B cell (primary cell): ENCODE measurements around the gene GCNT2. TPM values are rescaled to one million over a fixed set of nuclear protein-coding genes. Genes with fewer than 3 reads are reported as not detected.
A peak's percentile ranks its signal among the peaks of the same experiment; 100 is the strongest.
"Not testable (repeated sequence)": the region's sequence is repeated elsewhere in the genome, so short reads cannot be mapped to it uniquely, and the experiment has no call there.

Source experiments
- ATAC-seq: fragments of 200-7000 bp; cut with Tn5 transposase; one replicate; pipeline ENCODE4 v1.10.0; 2021; ENCODE audit warnings: low read depth, mild to moderate bottlenecking, moderate number of reproducible peaks, moderate library complexity
- CTCF ChIA-PET: fragments of 350-600 bp; sonication (Branson Sonifier 250); formaldehyde crosslinking; loops from one replicate; lab custom pipeline; 2021; ENCODE audit warnings: antibody characterized with exemption, inconsistent platforms; lab: Charles Lee
- POLR2A ChIA-PET: fragments of 350-600 bp; sonication (Branson Sonifier 250); formaldehyde crosslinking; loops from one replicate; lab custom pipeline; 2021; ENCODE audit warnings: antibody characterized with exemption; lab: Charles Lee
- DNase-seq: peaks from one replicate; pipeline ENCODE4 v3.0.0; 2013
- H2AFZ ChIP-seq: 2 replicates; pipeline ENCODE4 v1.6.1; 2012; ENCODE audit warnings: mild to moderate bottlenecking, low read depth, low read length; ENCODE audit not compliant: insufficient read depth, poor library complexity, severe bottlenecking
- H3K27ac ChIP-seq, 2 donors: 1 replicate in 1 of 2; 2 replicates in 1 of 2; pipeline ENCODE4 v1.5.1; 2012 to 2013; ENCODE audit warnings: low read length in 2 of 2, mild to moderate bottlenecking in 2 of 2, moderate library complexity in 1 of 2
- H3K27me3 ChIP-seq, 4 experiments: fragments of 200-600 bp in 1 of 4; sonication (generic) in 1 of 4; replicated peaks in 1 of 4; 1 replicate in 2 of 4; 2 replicates in 2 of 4; pipeline versions ENCODE4 v1.6.1 to v1.7.0; 2013 to 2016; ENCODE audit warnings: low read length in 3 of 4, mild to moderate bottlenecking in 2 of 4, mixed read lengths in 1 of 4, moderate library complexity in 1 of 4; ENCODE audit not compliant: insufficient read depth in 4 of 4, control insufficient read depth in 3 of 4; ENCODE audit errors: control extremely low read depth in 1 of 4
- H3K36me3 ChIP-seq, 2 experiments: replicated peaks in 1 of 2; 1 replicate in 1 of 2; 2 replicates in 1 of 2; pipeline versions ENCODE4 v1.6.1 to v1.7.1; 2013; ENCODE audit warnings: low read length in 1 of 2; ENCODE audit not compliant: insufficient read depth in 2 of 2, control insufficient read depth in 1 of 2; ENCODE audit errors: control extremely low read depth in 1 of 2, extremely low read depth in 1 of 2
- H3K4me1 ChIP-seq, 2 donors: fragments of 200-600 bp in 1 of 2; sonication (generic) in 1 of 2; 1 replicate in 1 of 2; 2 replicates in 1 of 2; pipeline versions ENCODE4 v1.5.1 to v1.6.1; 2013 to 2017; ENCODE audit warnings: low read length in 2 of 2; ENCODE audit not compliant: control insufficient read depth in 2 of 2, insufficient read depth in 2 of 2
- H3K4me2 ChIP-seq: replicated peaks from 2 replicates; pipeline ENCODE3; 2012; ENCODE audit warnings: mild to moderate bottlenecking, low read depth, low read length; ENCODE audit not compliant: poor library complexity, severe bottlenecking
- H3K4me3 ChIP-seq, 5 experiments: fragments of 200-600 bp in 1 of 5; sonication (generic) in 1 of 5; 1 replicate in 3 of 5; 2 replicates in 2 of 5; pipeline versions ENCODE4 v1.5.1 to v1.7.0; 2011 to 2016; ENCODE audit warnings: low read length in 4 of 5, mild to moderate bottlenecking in 4 of 5, low read depth in 2 of 5, control low read depth in 1 of 5, moderate library complexity in 1 of 5; ENCODE audit not compliant: insufficient read depth in 1 of 5; ENCODE audit errors: control extremely low read depth in 1 of 5, extremely low read depth in 1 of 5
- H3K79me2 ChIP-seq: fragments of 200-600 bp; sonication (generic); one replicate; pipeline ENCODE4 v1.6.0; 2016; ENCODE audit warnings: low read length; ENCODE audit not compliant: control insufficient read depth, insufficient read depth
- H3K9ac ChIP-seq: fragments of 200-600 bp; sonication (generic); 2 replicates; pipeline ENCODE4 v1.6.1; 2017; ENCODE audit warnings: mild to moderate bottlenecking, low read length, moderate library complexity
- H3K9me3 ChIP-seq, 3 donors: one replicate each; pipeline versions ENCODE4 v1.6.1 to v1.7.1; 2013; ENCODE audit warnings: low read length in 2 of 3; ENCODE audit not compliant: control insufficient read depth in 2 of 3, insufficient read depth in 1 of 3; ENCODE audit errors: control extremely low read depth in 1 of 3
- H4K20me1 ChIP-seq: 2 replicates; pipeline ENCODE4 v1.6.0; 2012; ENCODE audit warnings: mild to moderate bottlenecking, low read length; ENCODE audit not compliant: insufficient read depth, control insufficient read depth, poor library complexity, severe bottlenecking
- H3K27ac Mint-ChIP-seq: one replicate; pipeline ENCODE4 v1.8.0; 2021; ENCODE audit warnings: mixed read lengths
- H3K27me3 Mint-ChIP-seq: one replicate; pipeline ENCODE4 v1.8.0; 2021; ENCODE audit warnings: mixed read lengths
- H3K4me1 Mint-ChIP-seq: one replicate; pipeline ENCODE4 v1.8.0; 2021; ENCODE audit warnings: mixed read lengths
- H3K4me3 Mint-ChIP-seq: one replicate; pipeline ENCODE4 v1.8.0; 2021; ENCODE audit warnings: mixed read lengths
- H3K9me3 Mint-ChIP-seq: one replicate; pipeline ENCODE4 v1.8.0; 2022; ENCODE audit warnings: mixed read lengths; ENCODE audit not compliant: insufficient read depth
- CTCF ChIP-seq: fragments of 200-600 bp; IDR thresholded peaks from one replicate; pipeline ENCODE4 v1.8.0; 2022; ENCODE audit warnings: antibody characterized with exemption, mild to moderate bottlenecking
- EZH2 ChIP-seq: IDR thresholded peaks from 2 replicates; pipeline ENCODE4 v1.6.1; 2012; ENCODE audit warnings: borderline replicate concordance, low read depth, mild to moderate bottlenecking, moderate library complexity, low read length; ENCODE audit not compliant: insufficient read depth, poor library complexity, severe bottlenecking
- WGBS: methylation state at CpG from one replicate; pipeline ENCODE4 v1.1.5; 2013; ENCODE audit warnings: missing lambda C conversion rate; ENCODE audit not compliant: insufficient coverage; 5-methylcytosine and 5-hydroxymethylcytosine counted together
- intact Hi-C: fragments of 100-400 bp; cut with micrococcal nuclease; formaldehyde crosslinking; loops from one replicate; pipeline ENCODE4 v1.10.0; 2022
- polyA plus RNA-seq: library from polyadenylated mRNA; depleted of rRNA; stranded (reverse); fragments of >200 nt; gene quantifications from 2 replicates; pipeline ENCODE4 v1.2.3, GENCODE V29; 2012
- total RNA-seq, 2 donors: library from RNA; stranded (reverse); fragments of 120-200 nt in 1 of 2; gene quantifications; 1 replicate in 1 of 2; 2 replicates in 1 of 2; pipeline versions ENCODE4 v1.2.3 to v1.2.4, GENCODE V29; 2013 to 2022

Gene GCNT2
- total and polyA plus RNA-seq, 2 donors (not counting 1 experiment from before 2014, with no cell fraction given): 6.8 to 32.1 TPM

- intact Hi-C loops: loop anchor here (5.0 kb wide), 1 partner anchor 72 kb away; no protein-coding TSS in a partner anchor
- Histone ChIP-seq H3K9me3 (no peaks in the 10 kb centered on the region), H3K79me2 (peaks cover 48% of the 10 kb centered on the region), H4K20me1 (peaks cover 32% of the 10 kb centered on the region), H3K27me3 (no peaks in the 10 kb centered on the region), H3K27ac (no peak overlapping the region), H3K4me1 (peaks cover 8 to 10% of the 10 kb centered on the region in 2 donors), H2AFZ (no peak overlapping the region), H3K9ac (no peak overlapping the region), H3K4me3 (no peak overlapping the region), H3K36me3 (no peaks in the 10 kb centered on the region), H3K4me2 (no peak overlapping the region)
- H3K4me1 Mint-ChIP-seq: peaks cover 49% of the 10 kb centered on the region
- H3K4me3 Mint-ChIP-seq: no peak overlapping the region
- ChIA-PET CTCF (interaction anchor here (1.2 to 1.3 kb wide), 2 partner anchors 89 to 91 kb away, joined by 4 to 5 read pairs; no protein-coding TSS in a partner anchor), POLR2A (interaction anchor here (0.7 kb wide), 1 partner anchor 96 kb away, joined by 3 read pairs; the partner anchor contains the start of genes C6orf52 and PAK1IP1)
- DNase-seq (no peak), ATAC-seq (no peak)
- no peaks in the 10 kb centered on the region for H3K9me3 Mint-ChIP-seq
- no peaks in the 10 kb centered on the region for H3K27me3 Mint-ChIP-seq
- peak overlapping the region; percentile 4 for H3K27ac Mint-ChIP-seq
- TF ChIP-seq EZH2: no peak
- TF ChIP-seq CTCF: no peak
- WGBS: no CpG with 5 or more reads among the region's 7 CpGs
Measured at GRCh38 chr6:10599046-10599445, 77.9 kb downstream of the GCNT2 start.

- H3K27ac ChIP-seq, H3K36me3 ChIP-seq, H3K27me3 Mint-ChIP-seq, H3K4me3 ChIP-seq, H3K4me1 ChIP-seq, H3K9ac ChIP-seq, intact Hi-C loops, H3K27ac Mint-ChIP-seq, ATAC-seq, H3K4me2 ChIP-seq, H3K9me3 Mint-ChIP-seq, H2AFZ ChIP-seq, H3K4me3 Mint-ChIP-seq, DNase-seq, H3K27me3 ChIP-seq, CTCF ChIA-PET, POLR2A ChIA-PET, H3K9me3 ChIP-seq: not testable (repeated sequence)
- no CpG with 5 or more reads among the region's 5 CpGs for WGBS
- peaks cover 36% of the 10 kb centered on the region for H3K4me1 Mint-ChIP-seq
- H4K20me1 ChIP-seq: peaks cover 32% of the 10 kb centered on the region
- peaks cover 48% of the 10 kb centered on the region for H3K79me2 ChIP-seq
Measured at GRCh38 chr6:10600681-10601080, 79.5 kb downstream of the GCNT2 start.
